Renal cortex interstitium (tissue), 3 donors: Measurements from ENCODE around the gene RELT. TPM values are rescaled to one million over a fixed set of nuclear protein-coding genes. Genes with fewer than 3 reads are reported as not detected.

Experiments
- polyA plus RNA-seq, 3 donors: library from polyadenylated mRNA; unstranded; fragments of 120-200 nt; gene quantifications; one replicate each; pipeline ENCODE4 v1.2.1, GENCODE V29; 2013; ENCODE audit not compliant: insufficient read length in 3 of 3

Gene RELT
- polyA plus RNA-seq, 3 donors = 2.2 to 4.7 (median 4.2) TPM

Other genes with a start within 250 kb of the RELT start
- 10 to 100 TPM; 35.1 to 49.7 (median 44.9) TPM for gene FCHSD2, start 234.1 kb upstream of the RELT start, polyA plus RNA-seq
- 1 to 10 TPM in 1 of 3 donors, under 1 TPM in 2; 0.50 to 1.1 (median 0.55) TPM for gene P2RY2, start 158.1 kb upstream of the RELT start, polyA plus RNA-seq
- gene P2RY6, start 104.1 kb upstream of the RELT start, polyA plus RNA-seq = 1 to 10 TPM; 1.0 to 1.9 (median 1.6) TPM
- gene ARHGEF17, start 68.1 kb upstream of the RELT start, polyA plus RNA-seq = 100 to 1,000 TPM in 1 of 3 donors, 10 to 100 TPM in 2; 82.4 to 106 (median 98.5) TPM
- gene FAM168A, start 221.7 kb downstream of the RELT start, polyA plus RNA-seq = 10 to 100 TPM; 44.2 to 47.6 (median 44.5) TPM